OCI-M1 (cell line): ENCODE measurements around the gene NGEF.

Experiments used
- DNase-seq: peaks from one replicate; lab custom pipeline; 2025; lab: John Stamatoyannopoulos, UW

Gene NGEF

GRCh38 chr2:232838406-232838874 is 174.6 kb downstream of the NGEF start:
- DNase-seq, result peak; percentile 79

- DNase-seq, result no peak
Observed at GRCh38 chr2:232836934-232837333, 176.1 kb downstream of the NGEF start.

- no peak for DNase-seq
Observed at GRCh38 chr2:232835687-232836208, 177.3 kb downstream of the NGEF start.

GRCh38 chr2:232833830-232834229 is 179.2 kb downstream of the NGEF start:
- DNase-seq, result no peak

GRCh38 chr2:232831496-232831895 is 181.6 kb downstream of the NGEF start:
- no peak for DNase-seq

GRCh38 chr2:232829988-232830387 is 183.1 kb downstream of the NGEF start:
- no peak for DNase-seq
